Chondrocyte (in vitro differentiated cells): ENCODE data around the gene GMPR. TPM values are rescaled to one million over a fixed set of nuclear protein-coding genes. Genes with fewer than 3 reads are reported as not detected.

ENCODE experiments used
- DNase-seq: peaks from one replicate; pipeline ENCODE4 v3.0.0; 2021; ENCODE audit warnings: mixed read lengths, low spot score
- H3K27ac Mint-ChIP-seq: one replicate; pipeline ENCODE4 v1.8.0; 2021; ENCODE audit warnings: mild to moderate bottlenecking, moderate library complexity, mixed read lengths; ENCODE audit not compliant: unreplicated experiment
- H3K27me3 Mint-ChIP-seq: 2 replicates; pipeline ENCODE4 v1.8.0; 2021; ENCODE audit warnings: low read depth, mixed read lengths
- H3K36me3 Mint-ChIP-seq: 2 replicates; pipeline ENCODE4 v1.8.0; 2021; ENCODE audit warnings: low read depth, mixed read lengths
- H3K4me1 Mint-ChIP-seq: 2 replicates; pipeline ENCODE4 v1.8.0; 2021; ENCODE audit warnings: low read depth, mild to moderate bottlenecking, mixed read lengths
- H3K4me3 Mint-ChIP-seq: one replicate; pipeline ENCODE4 v1.8.0; 2021; ENCODE audit warnings: mild to moderate bottlenecking, moderate library complexity, mixed read lengths; ENCODE audit not compliant: unreplicated experiment
- H3K9me3 Mint-ChIP-seq: 2 replicates; pipeline ENCODE4 v1.8.0; 2021; ENCODE audit warnings: low read depth, mixed read lengths
- total RNA-seq: library from RNA; stranded (reverse); gene quantifications from 3 replicates; pipeline ENCODE4 v1.2.1, GENCODE V29; 2021
- TF ChIP-seq, protein P1 (sequence below): fragments of 200-600 bp; sonication (generic); IDR thresholded peaks from 2 replicates; pipeline ENCODE4 v1.5.0; 2021; ENCODE audit warnings: antibody characterized with exemption, mild to moderate bottlenecking, moderate library complexity

GMPR gene
- total RNA-seq, 1 donor from 2014 or later = 9.7 TPM

DNA sequence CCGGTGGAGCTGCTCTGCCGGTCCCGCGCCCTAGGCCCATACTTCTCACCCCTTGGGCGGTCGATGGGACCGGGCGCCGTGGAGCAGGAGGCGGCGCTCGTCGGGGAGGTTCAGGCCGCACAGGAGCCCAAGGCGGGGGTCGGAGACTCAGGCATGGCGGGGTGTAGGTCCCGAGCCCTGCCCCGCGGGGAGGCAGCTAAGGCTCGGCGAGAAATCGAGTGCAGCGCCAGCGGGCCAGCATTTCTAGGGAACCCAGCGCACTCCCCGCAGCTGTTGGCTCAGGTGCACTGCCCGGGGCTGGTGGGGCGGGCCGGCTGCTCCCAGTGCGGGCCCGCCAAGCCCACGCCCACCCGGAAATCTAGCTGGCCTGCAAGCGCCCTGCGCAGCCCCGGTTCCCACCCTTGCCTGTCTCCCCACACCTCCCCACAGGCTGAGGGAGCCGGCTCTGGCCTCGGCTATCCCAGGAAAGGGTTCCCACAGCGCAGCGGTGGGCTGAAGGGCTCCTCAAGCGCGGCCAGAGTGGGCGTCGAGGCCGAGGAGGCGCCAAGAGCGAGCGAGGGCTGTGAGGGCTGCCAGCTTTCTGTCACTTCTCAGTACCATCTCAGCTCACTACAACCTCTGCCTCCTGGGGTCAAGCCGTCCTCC, 40.2 kb upstream of the GMPR start:
- Mint-ChIP-seq H3K27me3 (peaks cover 2% of the 10 kb centered on the region), H3K4me3 (no peak overlapping the region), H3K4me1 (peaks cover 13% of the 10 kb centered on the region), H3K9me3 (no peaks in the 10 kb centered on the region), H3K27ac (no peak overlapping the region), H3K36me3 (no peaks in the 10 kb centered on the region)
- TF ChIP-seq, protein P1, sequence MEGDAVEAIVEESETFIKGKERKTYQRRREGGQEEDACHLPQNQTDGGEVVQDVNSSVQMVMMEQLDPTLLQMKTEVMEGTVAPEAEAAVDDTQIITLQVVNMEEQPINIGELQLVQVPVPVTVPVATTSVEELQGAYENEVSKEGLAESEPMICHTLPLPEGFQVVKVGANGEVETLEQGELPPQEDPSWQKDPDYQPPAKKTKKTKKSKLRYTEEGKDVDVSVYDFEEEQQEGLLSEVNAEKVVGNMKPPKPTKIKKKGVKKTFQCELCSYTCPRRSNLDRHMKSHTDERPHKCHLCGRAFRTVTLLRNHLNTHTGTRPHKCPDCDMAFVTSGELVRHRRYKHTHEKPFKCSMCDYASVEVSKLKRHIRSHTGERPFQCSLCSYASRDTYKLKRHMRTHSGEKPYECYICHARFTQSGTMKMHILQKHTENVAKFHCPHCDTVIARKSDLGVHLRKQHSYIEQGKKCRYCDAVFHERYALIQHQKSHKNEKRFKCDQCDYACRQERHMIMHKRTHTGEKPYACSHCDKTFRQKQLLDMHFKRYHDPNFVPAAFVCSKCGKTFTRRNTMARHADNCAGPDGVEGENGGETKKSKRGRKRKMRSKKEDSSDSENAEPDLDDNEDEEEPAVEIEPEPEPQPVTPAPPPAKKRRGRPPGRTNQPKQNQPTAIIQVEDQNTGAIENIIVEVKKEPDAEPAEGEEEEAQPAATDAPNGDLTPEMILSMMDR = no peak
- DNase-seq = no peak

DNA sequence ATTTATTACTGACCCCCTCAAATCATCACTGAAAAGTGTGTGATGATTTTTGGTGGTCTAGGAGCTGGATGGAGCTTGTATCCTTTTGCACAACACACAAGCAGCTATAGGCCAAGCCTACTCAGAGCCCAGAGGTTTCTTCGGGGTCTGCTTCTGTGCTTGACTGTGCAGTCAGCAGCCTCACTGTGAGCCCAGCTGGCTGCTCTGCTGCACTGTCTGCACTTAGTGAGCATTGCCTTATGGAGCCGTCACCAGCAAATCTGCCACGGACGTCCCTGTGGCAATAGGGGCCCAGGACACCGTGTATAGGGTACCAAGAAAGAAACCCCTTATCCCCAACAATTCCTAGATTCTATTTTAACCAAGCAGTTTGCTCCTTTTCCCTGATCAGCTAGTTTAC, 38.6 kb upstream of the GMPR start:
- DNase-seq = no peak
- Mint-ChIP-seq H3K27ac (no peak overlapping the region), H3K4me3 (no peak overlapping the region), H3K9me3 (no peaks in the 10 kb centered on the region), H3K4me1 (peaks cover 21% of the 10 kb centered on the region), H3K27me3 (peaks cover 2% of the 10 kb centered on the region), H3K36me3 (no peaks in the 10 kb centered on the region)
- TF ChIP-seq, protein P1 = no peak

DNA sequence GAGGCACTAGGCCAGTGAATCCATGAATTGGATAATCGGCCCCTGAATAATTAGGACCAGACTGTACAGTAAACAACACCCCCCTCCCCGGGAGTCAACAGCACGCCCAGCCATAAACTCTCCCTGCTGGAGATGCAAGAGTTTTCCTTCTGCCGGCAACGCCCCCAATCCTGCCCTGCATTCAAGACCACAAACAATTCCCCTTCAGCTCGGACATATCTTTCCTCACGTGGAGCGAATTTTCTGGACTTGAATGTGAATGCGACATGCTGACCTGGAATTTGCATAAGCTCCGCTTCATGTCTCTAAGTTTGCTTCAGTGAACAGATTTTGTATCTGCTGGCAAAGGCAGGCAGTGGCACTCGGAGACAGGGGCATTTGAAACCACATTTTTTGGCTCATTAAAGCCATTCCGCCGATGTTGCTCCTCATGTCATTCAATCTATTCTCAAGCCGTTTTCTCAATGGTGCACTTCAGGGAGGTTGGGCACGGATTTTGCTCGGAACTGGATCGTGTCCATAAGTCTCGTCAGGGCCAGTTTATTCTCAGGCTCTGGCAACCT, 38.0 kb upstream of the GMPR start:
- peaks cover 27% of the 10 kb centered on the region for H3K4me1 Mint-ChIP-seq
- no peak overlapping the region for H3K4me3 Mint-ChIP-seq
- H3K36me3 Mint-ChIP-seq = no peaks in the 10 kb centered on the region
- H3K27me3 Mint-ChIP-seq = peaks cover 2% of the 10 kb centered on the region
- DNase-seq = no peak
- no peak overlapping the region for H3K27ac Mint-ChIP-seq
- no peaks in the 10 kb centered on the region for H3K9me3 Mint-ChIP-seq
- TF ChIP-seq, protein P1 = no peak

GRCh38 chr6:16201706-16202105, 36.7 kb upstream of the GMPR start:
- Mint-ChIP-seq H3K27me3 (no peaks in the 10 kb centered on the region), H3K27ac (no peak overlapping the region), H3K9me3 (no peaks in the 10 kb centered on the region), H3K4me1 (peaks cover 40% of the 10 kb centered on the region), H3K36me3 (no peaks in the 10 kb centered on the region), H3K4me3 (no peak overlapping the region)
- DNase-seq = no peak
- TF ChIP-seq, protein P1 = no peak

DNA sequence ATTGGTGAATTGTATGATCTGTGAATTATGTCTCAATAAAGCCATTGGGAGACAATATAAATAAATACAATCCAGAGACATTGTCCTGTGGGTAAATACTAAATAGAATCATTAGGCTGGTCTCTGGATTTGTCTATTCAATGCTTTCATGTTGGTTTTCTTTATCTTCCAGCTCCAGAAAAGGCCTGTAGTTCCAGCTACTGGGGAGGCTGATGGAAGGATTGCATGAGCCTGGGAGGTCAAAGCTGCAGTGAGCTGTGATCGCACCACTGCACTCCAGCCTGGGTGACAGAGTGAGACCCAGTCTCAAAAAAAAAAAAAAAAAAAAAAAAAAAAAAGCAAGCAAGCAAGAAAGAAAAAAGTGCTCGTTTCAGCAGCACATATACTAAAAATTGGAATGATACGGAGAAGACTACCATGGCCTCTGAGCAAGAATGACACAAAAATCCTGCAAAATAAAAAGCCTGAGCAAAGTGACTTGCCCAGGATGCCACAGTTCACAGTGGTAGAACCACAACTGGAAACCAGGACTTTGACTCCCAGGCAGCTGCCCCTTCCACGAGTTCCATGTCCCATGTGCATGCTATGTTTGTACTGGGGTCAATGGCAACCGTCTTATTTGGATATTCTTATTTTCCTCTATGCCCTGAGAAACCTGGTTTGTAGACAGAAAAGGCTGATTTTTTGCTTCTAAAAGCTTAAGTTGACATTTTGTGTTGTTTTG, 33.6 kb upstream of the GMPR start:
- TF ChIP-seq, protein P1 = no peak
- H3K4me3 Mint-ChIP-seq = no peak overlapping the region
- peaks cover 43% of the 10 kb centered on the region for H3K4me1 Mint-ChIP-seq
- no peak for DNase-seq
- H3K27me3 Mint-ChIP-seq = no peaks in the 10 kb centered on the region
- H3K36me3 Mint-ChIP-seq = no peaks in the 10 kb centered on the region
- H3K27ac Mint-ChIP-seq = peak overlapping the region; percentile 92
- no peaks in the 10 kb centered on the region for H3K9me3 Mint-ChIP-seq
